ENCODE data around the gene DIDO1.

DIDO1 gene

DNA sequence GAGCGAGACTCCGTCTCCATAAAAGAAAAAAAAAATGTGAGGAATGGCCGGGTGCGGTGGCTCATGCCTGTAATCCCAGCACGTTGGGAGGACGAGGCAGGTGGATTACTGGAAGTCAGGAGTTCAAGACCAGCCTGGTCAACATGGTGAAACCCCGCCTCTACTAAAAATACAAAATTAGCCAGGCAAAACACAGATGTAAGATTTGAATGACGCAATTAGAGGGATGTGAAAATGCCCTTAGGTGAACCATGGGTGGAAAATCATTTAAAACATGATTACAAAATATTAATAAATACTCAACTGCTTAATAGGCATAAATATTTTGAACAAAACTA is 88.5 kb downstream of the DIDO1 start:
- no peak for TF ChIP-seq NFIC (IDR thresholded peaks at IDR 0.05)
- TF ChIP-seq RAD21 (IDR thresholded peaks at IDR 0.05; ENCODE audit: low read depth) = no peak
- no peak for TF ChIP-seq EP300 (IDR thresholded peaks at IDR 0.05; ENCODE audit: borderline replicate concordance)
- TF ChIP-seq FOXM1 (IDR thresholded peaks at IDR 0.05; ENCODE audit: borderline replicate concordance, low read depth) = no peak
- no peak for TF ChIP-seq YY1 (IDR thresholded peaks at IDR 0.05; ENCODE audit: low read depth)
- TF ChIP-seq, protein P1, sequence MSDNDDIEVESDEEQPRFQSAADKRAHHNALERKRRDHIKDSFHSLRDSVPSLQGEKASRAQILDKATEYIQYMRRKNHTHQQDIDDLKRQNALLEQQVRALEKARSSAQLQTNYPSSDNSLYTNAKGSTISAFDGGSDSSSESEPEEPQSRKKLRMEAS (IDR thresholded peaks at IDR 0.05) = no peak
- no peak for TF ChIP-seq USF1 (IDR thresholded peaks at IDR 0.05)
- TF ChIP-seq ZBTB7A (IDR thresholded peaks at IDR 0.05; ENCODE audit: low read depth) = no peak

DNA sequence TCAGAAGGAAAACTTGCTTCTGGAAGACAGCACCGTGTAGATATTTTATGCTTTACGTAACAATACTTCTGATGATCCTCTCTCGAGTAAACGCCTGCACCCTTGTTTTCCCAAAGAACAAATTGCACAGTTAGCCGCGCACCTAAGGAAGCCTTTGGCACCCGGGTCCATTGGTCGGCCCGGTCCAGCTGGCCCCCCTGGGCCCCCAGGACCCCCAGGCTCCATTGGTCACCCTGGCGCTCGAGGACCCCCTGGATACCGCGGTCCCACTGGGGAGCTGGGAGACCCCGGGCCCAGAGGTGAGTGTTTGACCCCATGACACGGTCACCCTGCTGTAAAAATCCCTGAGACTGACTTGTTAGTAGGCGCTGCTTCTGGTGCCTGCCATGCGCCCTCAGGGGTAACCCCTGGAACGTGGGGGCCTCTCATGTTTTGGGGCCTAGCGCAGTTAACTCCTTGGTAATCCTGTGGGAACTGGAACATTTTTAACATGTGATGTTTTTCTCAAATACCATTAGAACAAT is 89.3 kb downstream of the DIDO1 start:
- no peak for TF ChIP-seq CEBPB (IDR thresholded peaks at IDR 0.05)
- no peak for TF ChIP-seq RAD21 (IDR thresholded peaks at IDR 0.05; ENCODE audit: low read depth)
- TF ChIP-seq YY1 (IDR thresholded peaks at IDR 0.05; ENCODE audit: low read depth) = no peak
- no peak for TF ChIP-seq FOXM1 (IDR thresholded peaks at IDR 0.05; ENCODE audit: borderline replicate concordance, low read depth)
- no peak for TF ChIP-seq NFIC (IDR thresholded peaks at IDR 0.05)
- TF ChIP-seq EGR1 (IDR thresholded peaks at IDR 0.05) = no peak
- TF ChIP-seq CREB1 (IDR thresholded peaks at IDR 0.05; ENCODE audit: low read depth) = no peak
- TF ChIP-seq USF1 (IDR thresholded peaks at IDR 0.05) = no peak
- TF ChIP-seq, protein P1 (IDR thresholded peaks at IDR 0.05) = no peak
- TF ChIP-seq TCF12 (IDR thresholded peaks at IDR 0.05; ENCODE audit: low read depth) = no peak

DNA sequence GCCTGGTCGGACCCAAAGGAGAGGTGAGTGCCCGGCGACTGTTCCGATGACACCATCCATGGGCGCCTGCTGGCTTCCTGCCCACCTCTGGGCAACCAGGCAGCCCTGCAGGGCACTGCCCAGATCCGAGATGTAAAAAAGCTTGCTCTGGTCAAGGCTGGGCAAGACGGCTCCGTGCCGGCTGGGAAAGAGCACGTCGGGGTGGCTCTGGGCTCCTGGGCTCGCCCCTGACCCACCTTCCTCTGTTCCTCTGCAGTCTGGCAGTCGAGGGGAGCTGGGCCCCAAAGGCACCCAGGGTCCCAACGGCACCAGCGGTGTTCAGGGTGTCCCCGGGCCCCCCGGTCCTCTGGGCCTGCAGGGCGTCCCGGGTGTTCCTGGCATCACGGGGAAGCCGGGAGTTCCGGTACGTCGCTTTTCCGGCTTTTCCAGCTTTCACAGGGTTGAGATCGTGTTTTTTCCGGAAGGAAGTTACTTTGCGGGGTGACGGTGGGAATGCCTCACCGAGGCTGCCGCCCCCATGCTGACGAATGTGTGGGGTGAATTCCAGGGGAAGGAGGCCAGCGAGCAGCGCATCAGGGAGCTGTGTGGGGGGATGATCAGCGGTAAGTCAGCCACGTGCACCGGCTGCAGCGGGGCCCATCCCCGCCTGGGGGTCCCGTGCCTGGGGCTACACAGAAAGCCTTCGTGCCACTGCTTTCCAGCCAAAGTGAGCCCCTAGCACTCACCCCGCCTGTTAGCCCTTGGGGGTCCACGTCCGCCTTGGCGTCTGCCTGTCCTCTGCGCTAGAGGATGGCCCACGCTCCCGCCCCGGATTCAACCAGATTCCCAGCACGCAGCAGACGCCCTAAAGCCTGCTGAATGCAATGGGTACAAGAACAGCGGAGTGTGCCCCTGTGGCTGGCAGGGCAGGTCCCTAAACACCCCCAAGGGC is 90.1 kb downstream of the DIDO1 start:
- TF ChIP-seq EGR1 (IDR thresholded peaks at IDR 0.05) = no peak
- TF ChIP-seq, protein P2, sequence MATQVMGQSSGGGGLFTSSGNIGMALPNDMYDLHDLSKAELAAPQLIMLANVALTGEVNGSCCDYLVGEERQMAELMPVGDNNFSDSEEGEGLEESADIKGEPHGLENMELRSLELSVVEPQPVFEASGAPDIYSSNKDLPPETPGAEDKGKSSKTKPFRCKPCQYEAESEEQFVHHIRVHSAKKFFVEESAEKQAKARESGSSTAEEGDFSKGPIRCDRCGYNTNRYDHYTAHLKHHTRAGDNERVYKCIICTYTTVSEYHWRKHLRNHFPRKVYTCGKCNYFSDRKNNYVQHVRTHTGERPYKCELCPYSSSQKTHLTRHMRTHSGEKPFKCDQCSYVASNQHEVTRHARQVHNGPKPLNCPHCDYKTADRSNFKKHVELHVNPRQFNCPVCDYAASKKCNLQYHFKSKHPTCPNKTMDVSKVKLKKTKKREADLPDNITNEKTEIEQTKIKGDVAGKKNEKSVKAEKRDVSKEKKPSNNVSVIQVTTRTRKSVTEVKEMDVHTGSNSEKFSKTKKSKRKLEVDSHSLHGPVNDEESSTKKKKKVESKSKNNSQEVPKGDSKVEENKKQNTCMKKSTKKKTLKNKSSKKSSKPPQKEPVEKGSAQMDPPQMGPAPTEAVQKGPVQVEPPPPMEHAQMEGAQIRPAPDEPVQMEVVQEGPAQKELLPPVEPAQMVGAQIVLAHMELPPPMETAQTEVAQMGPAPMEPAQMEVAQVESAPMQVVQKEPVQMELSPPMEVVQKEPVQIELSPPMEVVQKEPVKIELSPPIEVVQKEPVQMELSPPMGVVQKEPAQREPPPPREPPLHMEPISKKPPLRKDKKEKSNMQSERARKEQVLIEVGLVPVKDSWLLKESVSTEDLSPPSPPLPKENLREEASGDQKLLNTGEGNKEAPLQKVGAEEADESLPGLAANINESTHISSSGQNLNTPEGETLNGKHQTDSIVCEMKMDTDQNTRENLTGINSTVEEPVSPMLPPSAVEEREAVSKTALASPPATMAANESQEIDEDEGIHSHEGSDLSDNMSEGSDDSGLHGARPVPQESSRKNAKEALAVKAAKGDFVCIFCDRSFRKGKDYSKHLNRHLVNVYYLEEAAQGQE (IDR thresholded peaks at IDR 0.05; ENCODE audit: low read depth) = no peak
- TF ChIP-seq TEAD4 (IDR thresholded peaks at IDR 0.05) = no peak
- TF ChIP-seq CEBPB (IDR thresholded peaks at IDR 0.05) = no peak
- TF ChIP-seq CREB1 (IDR thresholded peaks at IDR 0.05; ENCODE audit: low read depth) = no peak

DNA sequence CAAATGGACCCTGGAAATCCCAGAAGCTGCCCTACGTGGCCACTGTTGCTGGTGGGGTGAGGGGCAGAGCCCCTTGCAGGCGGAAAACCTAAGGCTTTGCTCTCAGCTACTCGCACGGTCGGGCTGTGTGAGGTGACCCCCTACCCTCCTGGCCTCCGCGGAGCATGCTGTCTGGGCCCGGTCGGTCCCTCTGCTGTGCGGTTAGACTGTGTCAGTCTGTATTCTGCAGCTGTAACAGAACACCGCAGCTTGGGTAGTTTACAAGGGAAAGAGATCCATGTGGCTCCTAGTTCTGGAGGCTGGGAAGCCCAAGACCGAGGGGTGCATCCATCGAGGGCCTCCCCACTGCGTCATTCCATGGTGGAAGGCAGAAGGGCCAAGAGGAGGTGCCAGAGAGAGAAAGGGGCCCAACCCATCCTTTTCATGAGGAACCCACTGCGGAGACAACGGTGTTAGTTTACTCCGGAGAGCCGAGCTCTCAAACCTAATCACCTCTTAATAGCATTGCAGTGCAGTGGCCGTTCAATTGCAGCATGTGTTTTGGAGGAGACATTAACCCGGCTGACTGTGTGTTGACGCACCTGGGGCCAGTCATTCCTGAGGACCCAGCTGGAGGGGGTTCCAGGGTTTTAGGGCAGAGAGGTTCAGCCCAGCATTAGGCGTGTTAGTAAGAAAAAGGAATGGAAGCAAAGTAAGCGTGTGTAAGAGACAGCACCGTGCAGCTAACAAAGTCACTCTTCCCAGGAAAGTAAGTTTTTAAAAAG is 91.2 kb downstream of the DIDO1 start:
- TF ChIP-seq TAF1 (IDR thresholded peaks at IDR 0.05; ENCODE audit: low read depth) (no peak), NFIC (IDR thresholded peaks at IDR 0.05) (no peak), ZBTB7A (IDR thresholded peaks at IDR 0.05; ENCODE audit: low read depth) (no peak), YY1 (IDR thresholded peaks at IDR 0.05; ENCODE audit: low read depth) (no peak), RAD21 (IDR thresholded peaks at IDR 0.05; ENCODE audit: low read depth) (no peak), EP300 (IDR thresholded peaks at IDR 0.05; ENCODE audit: borderline replicate concordance) (no peak), TCF12 (IDR thresholded peaks at IDR 0.05; ENCODE audit: low read depth) (no peak), CREB1 (IDR thresholded peaks at IDR 0.05; ENCODE audit: low read depth) (no peak)
- TF ChIP-seq, protein P1 (IDR thresholded peaks at IDR 0.05) = no peak

- no peak for TF ChIP-seq CREB1 (IDR thresholded peaks at IDR 0.05; ENCODE audit: low read depth)
- TF ChIP-seq, protein P2 (IDR thresholded peaks at IDR 0.05; ENCODE audit: low read depth) = no peak
- TF ChIP-seq TEAD4 (IDR thresholded peaks at IDR 0.05) = no peak
- TF ChIP-seq EP300 (IDR thresholded peaks at IDR 0.05; ENCODE audit: borderline replicate concordance) = no peak
- TF ChIP-seq TCF12 (IDR thresholded peaks at IDR 0.05; ENCODE audit: low read depth) = no peak
- no peak for TF ChIP-seq NFIC (IDR thresholded peaks at IDR 0.05)
- no peak for TF ChIP-seq YY1 (IDR thresholded peaks at IDR 0.05; ENCODE audit: low read depth)
- TF ChIP-seq, protein P1 (IDR thresholded peaks at IDR 0.05) = no peak
- no peak for TF ChIP-seq TAF1 (IDR thresholded peaks at IDR 0.05; ENCODE audit: low read depth)
- TF ChIP-seq FOXM1 (IDR thresholded peaks at IDR 0.05; ENCODE audit: borderline replicate concordance, low read depth) = no peak
These were observed 93.3 kb downstream of the DIDO1 start for GRCh38 chr20:62832951-62833391.

All from Ishikawa (cell line).